ENCODE measurements around the gene PHF21A.

GRCh38 chr11:46125284-46125683 lies 4.0 kb upstream of the PHF21A start:
- TF ChIP-seq EZH2 (IDR thresholded peaks at IDR 0.05; ENCODE audit: low read length, unreplicated experiment) (no peak), CTCF (conservative IDR thresholded peaks at IDR 0.05; ENCODE audit: low read depth, low read length) (no peak)
